BE2C (cell line): ENCODE results near the gene SMG5.

ENCODE experiments used
- DNase-seq: peaks from one replicate; pipeline ENCODE4 v3.0.0-alpha.2; 2020
- H3K27me3 ChIP-seq: fragments of 250-450 bp; sonication (Bioruptor Pico); 2 replicates; pipeline ENCODE4 v1.5.1; 2020; ENCODE audit warnings: mild to moderate bottlenecking
- H3K36me3 ChIP-seq: fragments of 250-450 bp; sonication (Bioruptor Pico); 2 replicates; pipeline ENCODE4 v1.5.1; 2020; ENCODE audit warnings: mild to moderate bottlenecking
- H3K4me1 ChIP-seq: fragments of 250-450 bp; sonication (Bioruptor Pico); 2 replicates; pipeline ENCODE4 v1.5.1; 2020
- H3K4me3 ChIP-seq: 2 replicates; pipeline ENCODE4 v1.5.1; 2011; ENCODE audit warnings: low read depth, low read length
- H3K9me3 ChIP-seq: fragments of 250-450 bp; sonication (Bioruptor Pico); 2 replicates; pipeline ENCODE4 v1.5.1; 2020
- CTCF ChIP-seq: IDR thresholded peaks from 2 replicates; pipeline ENCODE4 v1.5.1; 2012; ENCODE audit warnings: mild to moderate bottlenecking, low read depth, low read length

The SMG5 gene

GRCh38 chr1:156212130-156212529, 70.5 kb downstream of the SMG5 start:
- H3K9me3 ChIP-seq: no peaks in the 10 kb centered on the region
- H3K27me3 ChIP-seq: no peaks in the 10 kb centered on the region
- peaks cover 3% of the 10 kb centered on the region; the same call in 1 of the 2 replicates for H3K4me1 ChIP-seq
- DNase-seq: no peak
- peak overlapping the region; percentile 96 for H3K4me3 ChIP-seq
- peaks cover 35% of the 10 kb centered on the region for H3K36me3 ChIP-seq
- no peak for TF ChIP-seq CTCF

GRCh38 chr1:156211243-156211642, 71.4 kb downstream of the SMG5 start:
- H3K9me3 ChIP-seq: no peaks in the 10 kb centered on the region
- H3K4me1 ChIP-seq: peaks cover 3% of the 10 kb centered on the region; the same call in 1 of the 2 replicates
- TF ChIP-seq CTCF: no peak
- no peaks in the 10 kb centered on the region for H3K27me3 ChIP-seq
- peaks cover 41% of the 10 kb centered on the region for H3K36me3 ChIP-seq
- H3K4me3 ChIP-seq: no peak overlapping the region
- no peak for DNase-seq

- no peaks in the 10 kb centered on the region for H3K9me3 ChIP-seq
- H3K27me3 ChIP-seq: no peaks in the 10 kb centered on the region
- no peak for TF ChIP-seq CTCF
- H3K4me3 ChIP-seq: no peak overlapping the region
- H3K4me1 ChIP-seq: no peaks in the 10 kb centered on the region
- H3K36me3 ChIP-seq: peaks cover 41% of the 10 kb centered on the region
- no peak for DNase-seq
These were observed 77.9 kb downstream of the SMG5 start for GRCh38 chr1:156204686-156205085.

- no peaks in the 10 kb centered on the region for H3K27me3 ChIP-seq
- DNase-seq: no peak
These were observed 79.3 kb downstream of the SMG5 start for GRCh38 chr1:156203331-156203730.

GRCh38 chr1:156200044-156200443, 82.6 kb downstream of the SMG5 start:
- Histone ChIP-seq H3K36me3 (peaks cover 26% of the 10 kb centered on the region), H3K27me3 (no peaks in the 10 kb centered on the region), H3K4me3 (no peak overlapping the region), H3K4me1 (no peaks in the 10 kb centered on the region), H3K9me3 (no peaks in the 10 kb centered on the region)
- TF ChIP-seq CTCF: no peak
- no peak for DNase-seq

More at GRCh38 chr1:156203331-156203730, 79.3 kb downstream of the SMG5 start:
- Histone ChIP-seq H3K36me3 (peaks cover 36% of the 10 kb centered on the region), H3K4me3 (no peak overlapping the region), H3K4me1 (no peaks in the 10 kb centered on the region), H3K9me3 (no peaks in the 10 kb centered on the region)
- no peak for TF ChIP-seq CTCF
